Keratinocyte (primary cell): ENCODE data around the gene ST8SIA6. TPM values are rescaled to one million over a fixed set of nuclear protein-coding genes. Genes with fewer than 3 reads are reported as not detected.

Experiments
- DNase-seq: peaks from one replicate; pipeline ENCODE4 v3.0.0-alpha.2; 2011; ENCODE audit warnings: low read depth, missing footprints, low spot score
- FAIRE-seq: peaks from 2 replicates; lab custom pipeline; 2011; peaks lifted over from hg19 to GRCh38; lab: Jason Lieb, UNC
- H2AFZ ChIP-seq: 2 replicates; pipeline ENCODE4 v1.6.0; 2012; ENCODE audit warnings: low read length, control low read depth, inconsistent platforms; ENCODE audit not compliant: control insufficient read depth
- H3K27ac ChIP-seq: 2 replicates; pipeline ENCODE4 v1.5.1; 2011; ENCODE audit warnings: low read length; ENCODE audit not compliant: control insufficient read depth, insufficient read depth
- H3K27me3 ChIP-seq: 3 replicates; pipeline ENCODE4 v1.6.0; 2011; ENCODE audit warnings: low read length; ENCODE audit not compliant: control insufficient read depth, insufficient read depth; ENCODE audit errors: extremely low read depth
- H3K36me3 ChIP-seq, 2 experiments: 2 replicates in 1 of 2; 3 replicates in 1 of 2; pipeline ENCODE4 v1.5.1; 2011; ENCODE audit warnings: low read length in 2 of 2, mild to moderate bottlenecking in 1 of 2; ENCODE audit not compliant: control insufficient read depth in 2 of 2, insufficient read depth in 2 of 2; ENCODE audit errors: extremely low read depth in 1 of 2
- H3K4me1 ChIP-seq: 3 replicates; pipeline ENCODE4 v1.5.1; 2011; ENCODE audit warnings: low read length; ENCODE audit not compliant: control insufficient read depth, insufficient read depth; ENCODE audit errors: extremely low read depth
- H3K4me2 ChIP-seq: 3 replicates; pipeline ENCODE4 v1.6.0; 2011; ENCODE audit warnings: low read depth, low read length; ENCODE audit not compliant: control insufficient read depth, insufficient read depth; ENCODE audit errors: extremely low read depth
- H3K4me3 ChIP-seq, 3 experiments: fragments of 200-600 bp in 1 of 3; sonication (generic) in 1 of 3; 2 replicates in 2 of 3; 3 replicates in 1 of 3; pipeline ENCODE4 v1.5.1; 2011 to 2016; ENCODE audit warnings: low read length in 3 of 3, mild to moderate bottlenecking in 3 of 3, control low read depth in 2 of 3, inconsistent platforms in 1 of 3, low read depth in 1 of 3, mixed read lengths in 1 of 3, mixed run types in 1 of 3, moderate library complexity in 1 of 3; ENCODE audit not compliant: control insufficient read depth in 2 of 3, insufficient read depth in 2 of 3; ENCODE audit errors: extremely low read depth in 1 of 3
- H3K79me2 ChIP-seq: 2 replicates; pipeline ENCODE4 v1.6.0; 2012; ENCODE audit warnings: low read length; ENCODE audit not compliant: control insufficient read depth, insufficient read depth
- H3K9ac ChIP-seq: 3 replicates; pipeline ENCODE4 v1.6.0; 2011; ENCODE audit warnings: low read length; ENCODE audit not compliant: control insufficient read depth, insufficient read depth; ENCODE audit errors: extremely low read depth
- H3K9me1 ChIP-seq: 3 replicates; pipeline ENCODE4 v1.6.0; 2011; ENCODE audit warnings: low read length; ENCODE audit not compliant: control insufficient read depth, insufficient read depth; ENCODE audit errors: extremely low read depth
- H3K9me3 ChIP-seq: 2 replicates; pipeline ENCODE4 v1.5.1; 2012; ENCODE audit warnings: low read depth, low read length; ENCODE audit not compliant: control insufficient read depth
- H4K20me1 ChIP-seq: 3 replicates; pipeline ENCODE4 v1.6.0; 2011; ENCODE audit warnings: low read length; ENCODE audit not compliant: control insufficient read depth, insufficient read depth; ENCODE audit errors: extremely low read depth
- EZH2 ChIP-seq: IDR thresholded peaks from one replicate; pipeline ENCODE4 v1.6.1; 2012; ENCODE audit warnings: inconsistent platforms, mild to moderate bottlenecking, low read length, moderate library complexity
- dilution Hi-C: fragments of 300-500 bp; cut with MboI; formaldehyde crosslinking; loops from one replicate; pipeline ENCODE4 v1.7.0; 2020; ENCODE audit warnings: low sequenced_read_pairs; ENCODE audit not compliant: extremely low pct_ligation_motif_present
- polyA plus RNA-seq, 5 experiments: library from polyadenylated mRNA; depleted of rRNA in 3 of 5; stranded (reverse) in 3 of 5; stranded (forward) in 1 of 5; unstranded in 1 of 5; fragments of >200 nt; gene quantifications; 1 replicate in 1 of 5; 2 replicates in 3 of 5; 3 replicates in 1 of 5; pipeline versions ENCODE4 v1.2.1 to v1.2.3, GENCODE V29; 2011 to 2012; ENCODE audit warnings: missing spikeins in 2 of 5, low read depth in 1 of 5, low replicate concordance in 1 of 5
- TF ChIP-seq, protein P1 (sequence below), 3 experiments: IDR thresholded peaks in 1 of 3; conservative IDR thresholded peaks in 1 of 3; optimal IDR thresholded peaks in 1 of 3; 2 replicates in 2 of 3; 3 replicates in 1 of 3; pipeline versions ENCODE3 to v1.5.1; 2011; ENCODE audit warnings: low read length in 3 of 3, mild to moderate bottlenecking in 3 of 3, moderate library complexity in 2 of 3, control low read depth in 1 of 3, inconsistent platforms in 1 of 3; ENCODE audit not compliant: insufficient read depth in 2 of 3; ENCODE audit errors: extremely low read depth in 1 of 3

The ST8SIA6 gene
- polyA plus RNA-seq, 1 donor (not counting 4 experiments of a cell fraction or from before 2014, with no cell fraction given) = not detected

DNA sequence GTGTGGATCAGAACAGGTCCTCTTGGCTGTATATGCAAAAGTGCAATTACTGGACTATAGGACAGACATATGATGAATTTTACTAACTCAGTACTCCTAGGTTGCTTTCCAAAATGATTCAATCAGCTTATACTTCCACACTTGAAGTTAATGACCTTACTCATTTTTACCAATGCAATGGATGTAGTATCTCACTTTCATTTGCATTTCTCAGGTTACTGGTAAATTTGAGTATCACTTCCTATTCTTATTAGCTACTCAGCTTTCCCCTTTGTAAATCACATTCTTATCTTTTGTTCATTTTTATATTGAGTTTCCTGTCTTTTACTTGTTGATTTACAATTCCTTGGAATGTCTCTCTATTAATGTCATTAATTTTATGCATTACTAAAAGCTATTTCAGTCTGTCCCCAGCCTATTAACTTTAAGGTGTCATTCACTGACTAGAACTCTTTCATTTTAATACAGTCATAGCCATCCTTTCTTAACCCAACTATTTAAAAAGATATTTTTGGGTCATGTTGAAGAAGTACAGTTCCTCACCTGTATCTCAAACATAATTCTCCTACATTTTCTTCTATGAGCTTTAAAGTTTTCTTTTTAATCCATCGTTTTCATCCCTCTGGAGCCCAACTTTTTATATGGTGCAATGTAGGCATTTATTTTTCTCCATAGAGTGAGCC is 137.8 kb downstream of the ST8SIA6 start:
- no peaks in the 10 kb centered on the region for H3K9me3 ChIP-seq
- no peak overlapping the region for H3K4me3 ChIP-seq
- H2AFZ ChIP-seq = no peak overlapping the region
- dilution Hi-C loops = no loop called here
- no peak overlapping the region for H3K4me2 ChIP-seq
- no peaks in the 10 kb centered on the region for H3K79me2 ChIP-seq
- H3K27me3 ChIP-seq = no peaks in the 10 kb centered on the region
- H3K27ac ChIP-seq = no peak overlapping the region
- H3K36me3 ChIP-seq = no peaks in the 10 kb centered on the region
- H4K20me1 ChIP-seq = no peaks in the 10 kb centered on the region
- DNase-seq (no peak), FAIRE-seq (no peak)
- H3K4me1 ChIP-seq = no peaks in the 10 kb centered on the region
- TF ChIP-seq EZH2 = no peak
- TF ChIP-seq, protein P1, sequence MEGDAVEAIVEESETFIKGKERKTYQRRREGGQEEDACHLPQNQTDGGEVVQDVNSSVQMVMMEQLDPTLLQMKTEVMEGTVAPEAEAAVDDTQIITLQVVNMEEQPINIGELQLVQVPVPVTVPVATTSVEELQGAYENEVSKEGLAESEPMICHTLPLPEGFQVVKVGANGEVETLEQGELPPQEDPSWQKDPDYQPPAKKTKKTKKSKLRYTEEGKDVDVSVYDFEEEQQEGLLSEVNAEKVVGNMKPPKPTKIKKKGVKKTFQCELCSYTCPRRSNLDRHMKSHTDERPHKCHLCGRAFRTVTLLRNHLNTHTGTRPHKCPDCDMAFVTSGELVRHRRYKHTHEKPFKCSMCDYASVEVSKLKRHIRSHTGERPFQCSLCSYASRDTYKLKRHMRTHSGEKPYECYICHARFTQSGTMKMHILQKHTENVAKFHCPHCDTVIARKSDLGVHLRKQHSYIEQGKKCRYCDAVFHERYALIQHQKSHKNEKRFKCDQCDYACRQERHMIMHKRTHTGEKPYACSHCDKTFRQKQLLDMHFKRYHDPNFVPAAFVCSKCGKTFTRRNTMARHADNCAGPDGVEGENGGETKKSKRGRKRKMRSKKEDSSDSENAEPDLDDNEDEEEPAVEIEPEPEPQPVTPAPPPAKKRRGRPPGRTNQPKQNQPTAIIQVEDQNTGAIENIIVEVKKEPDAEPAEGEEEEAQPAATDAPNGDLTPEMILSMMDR (optimal IDR thresholded peaks at IDR 0.05 in 1 of 3, IDR thresholded peaks at IDR 0.05 in 1 of 3, conservative IDR thresholded peaks at IDR 0.05 in 1 of 3; ENCODE audit: extremely low read depth in 1 of 3, insufficient read depth in 2 of 3, low read length in 3 of 3) = no peak
- H3K9ac ChIP-seq = no peak overlapping the region
- H3K9me1 ChIP-seq = no peaks in the 10 kb centered on the region

GRCh38 chr10:17309435-17309834 is 145.0 kb downstream of the ST8SIA6 start:
- TF ChIP-seq, protein P1 (optimal IDR thresholded peaks at IDR 0.05 in 1 of 3, IDR thresholded peaks at IDR 0.05 in 1 of 3, conservative IDR thresholded peaks at IDR 0.05 in 1 of 3; ENCODE audit: extremely low read depth in 1 of 3, insufficient read depth in 2 of 3, low read length in 3 of 3) = no peak
- no peak for TF ChIP-seq EZH2
- Histone ChIP-seq H3K9ac (no peak overlapping the region), H3K27me3 (peaks cover 2% of the 10 kb centered on the region), H3K9me3 (no peaks in the 10 kb centered on the region), H2AFZ (no peak overlapping the region), H4K20me1 (no peaks in the 10 kb centered on the region), H3K36me3 (no peaks in the 10 kb centered on the region), H3K4me2 (no peak overlapping the region), H3K4me1 (no peaks in the 10 kb centered on the region), H3K79me2 (no peaks in the 10 kb centered on the region), H3K27ac (no peak overlapping the region), H3K4me3 (no peak overlapping the region), H3K9me1 (no peaks in the 10 kb centered on the region)
- DNase-seq (no peak), FAIRE-seq (no peak)
- dilution Hi-C loops = no loop called here
